HepG2 (cell line): ENCODE data around the gene ZDHHC7. TPM values are rescaled to one million over a fixed set of nuclear protein-coding genes. Genes with fewer than 3 reads are reported as not detected.

Source experiments
- CCDC6 ChIP-seq: sonication (generic); formaldehyde crosslinking; IDR thresholded peaks from 2 replicates; pipeline ENCODE4 v1.8.1; 2022; ENCODE audit warnings: mild to moderate bottlenecking, missing genetic modification reagents, moderate library complexity
- CREB3 ChIP-seq: sonication (generic); formaldehyde crosslinking; IDR thresholded peaks from 2 replicates; pipeline ENCODE4 v1.5.0; 2020; ENCODE audit warnings: missing genetic modification reagents
- ELF1 ChIP-seq: sonication (generic); formaldehyde crosslinking; IDR thresholded peaks from 2 replicates; pipeline ENCODE4 v1.4.0; 2020; ENCODE audit warnings: missing genetic modification reagents
- HMGA1 ChIP-seq: sonication (generic); formaldehyde crosslinking; conservative IDR thresholded peaks from 2 replicates; pipeline ENCODE4 v1.4.0; 2020; ENCODE audit warnings: missing genetic modification reagents
- KDM2A ChIP-seq: sonication (generic); formaldehyde crosslinking; IDR thresholded peaks from 2 replicates; pipeline ENCODE4 v1.4.0; 2020; ENCODE audit warnings: low read depth, missing genetic modification reagents, borderline replicate concordance
- KDM5B ChIP-seq: sonication (generic); formaldehyde crosslinking; IDR thresholded peaks from 2 replicates; pipeline ENCODE4 v1.4.0; 2020; ENCODE audit warnings: missing genetic modification reagents, mild to moderate bottlenecking, borderline replicate concordance
- MAZ ChIP-seq, 2 experiments: sonication (generic) in 1 of 2; formaldehyde crosslinking in 1 of 2; IDR thresholded peaks; 2 replicates each; pipeline versions ENCODE4 v1.5.0 to v1.6.1; 2012 to 2020; ENCODE audit warnings: low read depth in 2 of 2, mild to moderate bottlenecking in 2 of 2, borderline replicate concordance in 1 of 2, improper control_type of control experiment in 1 of 2, low read length in 1 of 2, missing genetic modification reagents in 1 of 2, moderate library complexity in 1 of 2
- PLSCR1 ChIP-seq: sonication (generic); formaldehyde crosslinking; IDR thresholded peaks from 2 replicates; pipeline ENCODE4 v1.5.0; 2020; ENCODE audit warnings: missing genetic modification reagents, mild to moderate bottlenecking, borderline replicate concordance
- UBTF ChIP-seq: sonication (generic); formaldehyde crosslinking; IDR thresholded peaks from 2 replicates; pipeline ENCODE4 v1.4.0; 2020; ENCODE audit warnings: mild to moderate bottlenecking, missing genetic modification reagents
- ZFP36 ChIP-seq: fragments of 150-350 bp; IDR thresholded peaks from 2 replicates; pipeline ENCODE4 v1.6.1; 2018; ENCODE audit warnings: borderline replicate concordance, low read length, low read depth; ENCODE audit not compliant: partially characterized antibody
- ZHX2 ChIP-seq, 2 experiments: sonication (generic) in 1 of 2; formaldehyde crosslinking in 1 of 2; IDR thresholded peaks; 2 replicates each; pipeline versions ENCODE4 v1.6.1 to v1.9.0; 2014 to 2022; ENCODE audit warnings: antibody characterized with exemption in 1 of 2, borderline replicate concordance in 1 of 2, inconsistent platforms in 1 of 2, low read depth in 1 of 2, missing genetic modification reagents in 1 of 2
- ZNF3 ChIP-seq: IDR thresholded peaks from 2 replicates; pipeline ENCODE4 v1.7.0; 2017; ENCODE audit warnings: inconsistent platforms
- ZNF891 ChIP-seq: sonication (generic); formaldehyde crosslinking; IDR thresholded peaks from 2 replicates; pipeline ENCODE4 v1.5.0; 2020; ENCODE audit warnings: mild to moderate bottlenecking, missing genetic modification reagents
- polyA plus RNA-seq, 8 experiments: library from polyadenylated mRNA; depleted of rRNA in 3 of 8; stranded (reverse) in 7 of 8; unstranded in 1 of 8; fragments of >200 nt; fragmentation: Illumina TruSeq in 4 of 8; extraction: Trizol in 4 of 8; gene quantifications; 2 replicates each; pipeline versions ENCODE4 v1.2.1 to v1.2.3, GENCODE V29; 2011 to 2016; ENCODE audit warnings: low read depth in 4 of 8, missing spikeins in 1 of 8, mixed read lengths in 1 of 8; ENCODE audit not compliant: insufficient read depth in 1 of 8
- total RNA-seq, 5 experiments: library from RNA; depleted of rRNA; stranded (reverse); fragments of >200 nt; fragmentation: Illumina TruSeq; extraction: Trizol; gene quantifications; 2 replicates each; pipeline ENCODE4 v1.2.3, GENCODE V29; 2016; ENCODE audit warnings: low read depth in 1 of 5
- TF ChIP-seq, protein P1 (sequence below): sonication (generic); formaldehyde crosslinking; conservative IDR thresholded peaks from 2 replicates; pipeline ENCODE4 v1.4.0; 2020; ENCODE audit warnings: missing genetic modification reagents

Gene ZDHHC7
- total and polyA plus RNA-seq, 2 of the 13 experiments (the other 11 are each of a cell fraction or from before 2014, with no cell fraction given): 46.8 to 67.6 TPM

- TF ChIP-seq ZNF891 (CRISPR knock-in tag) (peak; percentile 58; the same call in 1 of the 2 replicates), CREB3 (CRISPR knock-in tag) (0 out of 2 replicates have a peak, but pooled peaks have one; percentile 46), UBTF (peak; percentile 35), ZHX2 (IDR thresholded peaks at IDR 0.05; ENCODE audit: low read depth) (no peak), ZHX2 (CRISPR knock-in tag; IDR thresholded peaks at IDR 0.05; ENCODE audit: borderline replicate concordance) (no peak), MAZ (IDR thresholded peaks at IDR 0.05; ENCODE audit: borderline replicate concordance, low read depth, low read length) (peak; percentile 42; the same call in 1 of the 2 replicates), MAZ (CRISPR knock-in tag; IDR thresholded peaks at IDR 0.05; ENCODE audit: low read depth) (no peak), ELF1 (CRISPR knock-in tag) (no peak), ZFP36 (no peak), KDM2A (no peak), CCDC6 (CRISPR knock-in tag) (no peak), ZNF3 (no peak; the same call in 1 of the 2 replicates), HMGA1 (CRISPR knock-in tag) (no peak), KDM5B (CRISPR knock-in tag) (0 out of 2 replicates have a peak, but pooled peaks have one; percentile 46), PLSCR1 (CRISPR knock-in tag) (no peak)
- TF ChIP-seq, protein P1, sequence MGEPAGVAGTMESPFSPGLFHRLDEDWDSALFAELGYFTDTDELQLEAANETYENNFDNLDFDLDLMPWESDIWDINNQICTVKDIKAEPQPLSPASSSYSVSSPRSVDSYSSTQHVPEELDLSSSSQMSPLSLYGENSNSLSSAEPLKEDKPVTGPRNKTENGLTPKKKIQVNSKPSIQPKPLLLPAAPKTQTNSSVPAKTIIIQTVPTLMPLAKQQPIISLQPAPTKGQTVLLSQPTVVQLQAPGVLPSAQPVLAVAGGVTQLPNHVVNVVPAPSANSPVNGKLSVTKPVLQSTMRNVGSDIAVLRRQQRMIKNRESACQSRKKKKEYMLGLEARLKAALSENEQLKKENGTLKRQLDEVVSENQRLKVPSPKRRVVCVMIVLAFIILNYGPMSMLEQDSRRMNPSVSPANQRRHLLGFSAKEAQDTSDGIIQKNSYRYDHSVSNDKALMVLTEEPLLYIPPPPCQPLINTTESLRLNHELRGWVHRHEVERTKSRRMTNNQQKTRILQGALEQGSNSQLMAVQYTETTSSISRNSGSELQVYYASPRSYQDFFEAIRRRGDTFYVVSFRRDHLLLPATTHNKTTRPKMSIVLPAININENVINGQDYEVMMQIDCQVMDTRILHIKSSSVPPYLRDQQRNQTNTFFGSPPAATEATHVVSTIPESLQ (CRISPR knock-in tag): no peak
Observed at GRCh38 chr16:84952335-84953189, 58.8 kb downstream of the ZDHHC7 start (continued).
